Caco-2 (cell line): ENCODE measurements around the gene FGF14. TPM values are rescaled to one million over a fixed set of nuclear protein-coding genes. Genes with fewer than 3 reads are reported as not detected.

ENCODE experiments used
- BruUV-seq: library from RNA; stranded (reverse); fragments of 400-500 nt; replicated peaks from 2 replicates; lab custom pipeline; 2021; lab: Mats Ljungman, UMichigan
- CTCF ChIA-PET: fragments of 300-600 bp; sonication (Branson Sonifier 250); formaldehyde crosslinking; loops from one replicate; lab custom pipeline; 2022; ENCODE audit warnings: antibody characterized with exemption; lab: Charles Lee
- POLR2A ChIA-PET: fragments of 300-600 bp; sonication (Branson Sonifier 250); formaldehyde crosslinking; loops from one replicate; lab custom pipeline; 2022; ENCODE audit warnings: antibody characterized with exemption; lab: Charles Lee
- DNase-seq, 2 experiments: peaks; one replicate each; pipeline versions ENCODE4 v3.0.0 to v3.0.0-alpha.2; 2020 to 2022
- H3K27me3 ChIP-seq: replicated peaks from 2 replicates; pipeline ENCODE4 v1.6.0; 2011; ENCODE audit warnings: low read length; ENCODE audit not compliant: control insufficient read depth, insufficient read depth
- H3K36me3 ChIP-seq: 2 replicates; pipeline ENCODE4 v1.5.1; 2011; ENCODE audit warnings: low read length; ENCODE audit not compliant: control insufficient read depth, insufficient read depth
- H3K4me1 ChIP-seq: fragments of 250-450 bp; sonication (Bioruptor Pico); 2 replicates; pipeline ENCODE4 v1.5.1; 2020; ENCODE audit warnings: mild to moderate bottlenecking
- H3K4me3 ChIP-seq: 2 replicates; pipeline ENCODE4 v1.5.1; 2011; ENCODE audit warnings: low read depth, mild to moderate bottlenecking, control low read depth, low read length
- H3K9me3 ChIP-seq: fragments of 250-450 bp; sonication (Bioruptor Pico); 2 replicates; pipeline ENCODE4 v1.5.1; 2020; ENCODE audit warnings: mild to moderate bottlenecking, moderate library complexity
- H3K27ac Mint-ChIP-seq: one replicate; pipeline ENCODE4 v1.8.0; 2022; ENCODE audit warnings: mixed read lengths; ENCODE audit not compliant: unreplicated experiment
- H3K27me3 Mint-ChIP-seq: one replicate; pipeline ENCODE4 v1.8.0; 2022; ENCODE audit warnings: mixed read lengths; ENCODE audit not compliant: insufficient read depth, unreplicated experiment
- H3K36me3 Mint-ChIP-seq: one replicate; pipeline ENCODE4 v1.8.0; 2022; ENCODE audit warnings: mild to moderate bottlenecking, mixed read lengths; ENCODE audit not compliant: insufficient read depth, unreplicated experiment
- H3K4me1 Mint-ChIP-seq: one replicate; pipeline ENCODE4 v1.8.0; 2022; ENCODE audit warnings: low read depth, mixed read lengths; ENCODE audit not compliant: unreplicated experiment
- H3K4me3 Mint-ChIP-seq: one replicate; pipeline ENCODE4 v1.8.0; 2022; ENCODE audit warnings: mild to moderate bottlenecking, moderate library complexity, mixed read lengths; ENCODE audit not compliant: unreplicated experiment
- H3K9me3 Mint-ChIP-seq: one replicate; pipeline ENCODE4 v1.8.0; 2022; ENCODE audit warnings: mixed read lengths; ENCODE audit not compliant: unreplicated experiment
- CTCF ChIP-seq, 2 experiments: fragments of 200-600 bp in 1 of 2; IDR thresholded peaks; 1 replicate in 1 of 2; 2 replicates in 1 of 2; pipeline versions ENCODE4 v1.5.1 to v1.8.0; 2011 to 2022; ENCODE audit warnings: antibody characterized with exemption in 1 of 2, control low read depth in 1 of 2, inconsistent platforms in 1 of 2, low read depth in 1 of 2, low read length in 1 of 2, mild to moderate bottlenecking in 1 of 2, moderate library complexity in 1 of 2; ENCODE audit not compliant: insufficient read depth in 1 of 2, severe bottlenecking in 1 of 2, unreplicated experiment in 1 of 2
- intact Hi-C: fragments of 100-400 bp; cut with micrococcal nuclease; formaldehyde crosslinking; loops from one replicate; pipeline ENCODE4 v1.10.0; 2022; ENCODE audit not compliant: unreplicated experiment
- total RNA-seq: library from RNA; stranded (reverse); gene quantifications from 2 replicates; pipeline ENCODE4 v1.2.3, GENCODE V29; 2022

The FGF14 gene
- total RNA-seq, 1 experiment from 2014 or later: not detected

- H3K4me3 Mint-ChIP-seq: no peak overlapping the region
- Histone ChIP-seq H3K27me3 (no peaks in the 10 kb centered on the region), H3K4me1 (no peaks in the 10 kb centered on the region), H3K36me3 (no peaks in the 10 kb centered on the region), H3K4me3 (no peak overlapping the region), H3K9me3 (no peaks in the 10 kb centered on the region)
- BruUV-seq: no TSS peak
- CTCF ChIA-PET: no interaction called here
- H3K27me3 Mint-ChIP-seq: peaks cover 10% of the 10 kb centered on the region
- H3K9me3 Mint-ChIP-seq: no peaks in the 10 kb centered on the region
- intact Hi-C loops: no loop called here
- no peak for TF ChIP-seq CTCF (IDR thresholded peaks at IDR 0.05; ENCODE audit: insufficient read depth in 1 of 2, low read depth in 1 of 2, low read length in 1 of 2, severe bottlenecking in 1 of 2, unreplicated experiment in 1 of 2)
- POLR2A ChIA-PET: no interaction called here
- H3K27ac Mint-ChIP-seq: no peak overlapping the region
- H3K4me1 Mint-ChIP-seq: no peaks in the 10 kb centered on the region
- H3K36me3 Mint-ChIP-seq: no peaks in the 10 kb centered on the region
- no peak for DNase-seq
Observed at GRCh38 chr13:101795025-101795424, 606.8 kb downstream of the FGF14 start.

GRCh38 chr13:101792189-101792588 is 609.7 kb downstream of the FGF14 start:
- intact Hi-C loops: no loop called here
- H3K4me3 ChIP-seq: no peak overlapping the region
- Mint-ChIP-seq H3K27me3 (peaks cover 8% of the 10 kb centered on the region), H3K4me3 (no peak overlapping the region), H3K4me1 (no peaks in the 10 kb centered on the region), H3K36me3 (no peaks in the 10 kb centered on the region), H3K9me3 (no peaks in the 10 kb centered on the region), H3K27ac (no peak overlapping the region)
- H3K9me3 ChIP-seq: no peaks in the 10 kb centered on the region
- H3K4me1 ChIP-seq: no peaks in the 10 kb centered on the region
- DNase-seq: no peak
- no peak for TF ChIP-seq CTCF (IDR thresholded peaks at IDR 0.05; ENCODE audit: insufficient read depth in 1 of 2, low read depth in 1 of 2, low read length in 1 of 2, severe bottlenecking in 1 of 2, unreplicated experiment in 1 of 2)
- ChIA-PET POLR2A (no interaction called here), CTCF (no interaction called here)
- BruUV-seq: no TSS peak
- H3K36me3 ChIP-seq: no peaks in the 10 kb centered on the region
- no peaks in the 10 kb centered on the region for H3K27me3 ChIP-seq

- intact Hi-C loops: loop anchor here (1.0 to 5.0 kb wide), 3 partner anchors 155 to 771 kb away; no protein-coding TSS in a partner anchor
- H3K27me3 Mint-ChIP-seq: peaks cover 9% of the 10 kb centered on the region
- Histone ChIP-seq H3K4me1 (no peaks in the 10 kb centered on the region), H3K4me3 (no peak overlapping the region), H3K27me3 (no peaks in the 10 kb centered on the region), H3K9me3 (no peaks in the 10 kb centered on the region), H3K36me3 (no peaks in the 10 kb centered on the region)
- POLR2A ChIA-PET: no interaction called here
- TF ChIP-seq CTCF (IDR thresholded peaks at IDR 0.05; ENCODE audit: insufficient read depth in 1 of 2, low read depth in 1 of 2, low read length in 1 of 2, severe bottlenecking in 1 of 2, unreplicated experiment in 1 of 2): peak; percentile 47 to 48
- H3K27ac Mint-ChIP-seq: no peak overlapping the region
- peak; percentile 40 to 49 for DNase-seq
- no peaks in the 10 kb centered on the region for H3K9me3 Mint-ChIP-seq
- H3K4me3 Mint-ChIP-seq: no peak overlapping the region
- no peaks in the 10 kb centered on the region for H3K36me3 Mint-ChIP-seq
- CTCF ChIA-PET: interaction anchor here (0.6 to 1.7 kb wide), 2 partner anchors 36 to 155 kb away, joined by 3 to 6 read pairs; no protein-coding TSS in a partner anchor
- H3K4me1 Mint-ChIP-seq: no peaks in the 10 kb centered on the region
- no TSS peak for BruUV-seq
Observed at GRCh38 chr13:101785858-101786257, 616.0 kb downstream of the FGF14 start.
